Chondrocyte (in vitro differentiated cells): ENCODE data around the gene TUBB6. TPM values are rescaled to one million over a fixed set of nuclear protein-coding genes. Genes with fewer than 3 reads are reported as not detected.
A peak's percentile ranks its signal among the peaks of the same experiment; 100 is the strongest.

ENCODE experiments used
- DNase-seq: peaks from one replicate; pipeline ENCODE4 v3.0.0; 2021; ENCODE audit warnings: mixed read lengths, low spot score
- H3K27ac Mint-ChIP-seq: one replicate; pipeline ENCODE4 v1.8.0; 2021; ENCODE audit warnings: mild to moderate bottlenecking, moderate library complexity, mixed read lengths; ENCODE audit not compliant: unreplicated experiment
- H3K27me3 Mint-ChIP-seq: 2 replicates; pipeline ENCODE4 v1.8.0; 2021; ENCODE audit warnings: low read depth, mixed read lengths
- H3K36me3 Mint-ChIP-seq: 2 replicates; pipeline ENCODE4 v1.8.0; 2021; ENCODE audit warnings: low read depth, mixed read lengths
- H3K4me1 Mint-ChIP-seq: 2 replicates; pipeline ENCODE4 v1.8.0; 2021; ENCODE audit warnings: low read depth, mild to moderate bottlenecking, mixed read lengths
- H3K4me3 Mint-ChIP-seq: one replicate; pipeline ENCODE4 v1.8.0; 2021; ENCODE audit warnings: mild to moderate bottlenecking, moderate library complexity, mixed read lengths; ENCODE audit not compliant: unreplicated experiment
- H3K9me3 Mint-ChIP-seq: 2 replicates; pipeline ENCODE4 v1.8.0; 2021; ENCODE audit warnings: low read depth, mixed read lengths
- CTCF ChIP-seq: fragments of 200-600 bp; sonication (generic); IDR thresholded peaks from 2 replicates; pipeline ENCODE4 v1.5.0; 2021; ENCODE audit warnings: antibody characterized with exemption, mild to moderate bottlenecking, moderate library complexity
- total RNA-seq: library from RNA; stranded (reverse); gene quantifications from 3 replicates; pipeline ENCODE4 v1.2.1, GENCODE V29; 2021

Gene TUBB6
- total RNA-seq, 1 donor from 2014 or later = 198 TPM

GRCh38 chr18:12271376-12272235 is 36.4 kb upstream of the TUBB6 start:
- peak overlapping the region; percentile 80 for H3K27ac Mint-ChIP-seq
- no peaks in the 10 kb centered on the region for H3K4me1 Mint-ChIP-seq
- peak; percentile 90 for TF ChIP-seq CTCF
- no peaks in the 10 kb centered on the region for H3K36me3 Mint-ChIP-seq
- no peaks in the 10 kb centered on the region for H3K27me3 Mint-ChIP-seq
- H3K9me3 Mint-ChIP-seq = no peaks in the 10 kb centered on the region
- peak overlapping the region; percentile 81 for H3K4me3 Mint-ChIP-seq
- no peak for DNase-seq

DNA sequence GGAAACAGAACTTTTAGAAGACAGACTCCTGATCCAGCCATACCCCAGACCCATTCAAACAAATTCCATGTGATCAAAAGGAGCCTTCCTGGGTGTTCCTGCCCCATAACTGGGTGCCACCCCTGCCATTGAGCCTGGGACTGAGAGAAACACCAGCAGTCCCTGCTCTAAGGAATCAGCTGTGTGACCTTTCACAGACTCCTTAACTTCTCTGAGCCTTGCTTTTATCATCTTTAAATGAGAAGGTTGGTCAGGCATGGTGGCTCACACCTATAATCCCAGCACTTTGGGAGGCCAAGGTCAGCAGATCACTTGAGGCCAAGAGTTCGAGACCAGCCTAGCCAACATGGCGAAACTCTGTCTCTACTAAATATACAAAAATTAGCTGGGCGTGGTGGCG is 33.2 kb upstream of the TUBB6 start:
- TF ChIP-seq CTCF = no peak
- DNase-seq = no peak
- Mint-ChIP-seq H3K36me3 (no peaks in the 10 kb centered on the region), H3K27me3 (no peaks in the 10 kb centered on the region), H3K4me3 (no peak overlapping the region), H3K27ac (no peak overlapping the region), H3K4me1 (peaks cover 26% of the 10 kb centered on the region), H3K9me3 (no peaks in the 10 kb centered on the region)

- Mint-ChIP-seq H3K9me3 (no peaks in the 10 kb centered on the region), H3K27ac (no peak overlapping the region), H3K4me1 (peaks cover 44% of the 10 kb centered on the region), H3K36me3 (no peaks in the 10 kb centered on the region), H3K27me3 (no peaks in the 10 kb centered on the region), H3K4me3 (no peak overlapping the region)
- no peak for TF ChIP-seq CTCF
- DNase-seq = no peak
Measured at GRCh38 chr18:12276736-12277554, 31.1 kb upstream of the TUBB6 start.

DNA sequence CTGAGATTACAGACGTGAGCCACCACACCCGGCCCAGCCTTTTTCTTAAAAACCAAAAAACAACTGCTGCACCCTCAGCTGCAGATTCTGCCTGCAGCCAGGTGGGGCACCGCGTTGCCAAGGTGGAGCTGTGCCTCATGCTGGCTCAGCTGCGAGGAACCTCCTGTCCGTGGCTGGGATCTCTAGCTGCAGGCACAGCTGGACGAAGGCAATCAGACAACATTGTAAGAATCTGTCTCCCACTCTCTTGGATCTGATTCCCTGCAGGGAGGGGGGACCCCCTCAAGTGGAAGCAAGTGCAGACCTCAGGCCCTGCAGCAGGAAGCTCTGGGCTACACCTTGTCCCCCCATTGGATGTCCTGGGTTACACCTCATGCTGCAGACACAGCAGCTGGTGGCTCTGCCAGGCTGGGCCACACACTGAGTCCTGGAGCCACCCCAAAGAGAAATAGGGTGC is 29.8 kb upstream of the TUBB6 start:
- DNase-seq = no peak
- Mint-ChIP-seq H3K4me1 (peaks cover 57% of the 10 kb centered on the region), H3K27me3 (no peaks in the 10 kb centered on the region), H3K4me3 (peak overlapping the region; percentile 79), H3K36me3 (no peaks in the 10 kb centered on the region), H3K9me3 (no peaks in the 10 kb centered on the region), H3K27ac (peak overlapping the region; percentile 99)
- TF ChIP-seq CTCF = peak; percentile 36
